Muscle layer of colon (tissue), 2 donors: ENCODE results near the gene B3GNT7.
A peak's percentile ranks its signal among the peaks of the same experiment; 100 is the strongest.

Experiments used
- H3K27ac ChIP-seq: one replicate; pipeline ENCODE4 v1.7.0; 2013; ENCODE audit warnings: low read depth, mild to moderate bottlenecking, low read length, moderate library complexity
- H3K27me3 ChIP-seq, 2 donors: one replicate each; pipeline ENCODE4 v1.7.0; 2013; ENCODE audit warnings: low read length in 2 of 2, mild to moderate bottlenecking in 2 of 2; ENCODE audit not compliant: insufficient read depth in 2 of 2, control insufficient read depth in 1 of 2
- H3K36me3 ChIP-seq: one replicate; pipeline ENCODE4 v1.7.0; 2013; ENCODE audit warnings: mild to moderate bottlenecking, low read length; ENCODE audit not compliant: insufficient read depth
- H3K4me1 ChIP-seq: one replicate; pipeline ENCODE4 v1.7.0; 2013; ENCODE audit warnings: mild to moderate bottlenecking, low read length; ENCODE audit not compliant: insufficient read depth
- H3K4me3 ChIP-seq, 2 donors: one replicate each; pipeline ENCODE4 v1.7.0; 2013; ENCODE audit warnings: low read length in 2 of 2, low read depth in 1 of 2, mild to moderate bottlenecking in 1 of 2, moderate library complexity in 1 of 2
- H3K9ac ChIP-seq: one replicate; pipeline ENCODE4 v1.7.0; 2013; ENCODE audit warnings: low read length
- H3K9me3 ChIP-seq: one replicate; pipeline ENCODE4 v1.7.0; 2013; ENCODE audit warnings: mild to moderate bottlenecking, low read length
- donor health status: abdominal sarcoma.
- donor health status: Adenocarcinoma of cecum.

The B3GNT7 gene

GRCh38 chr2:231379266-231380215 lies 16.0 kb upstream of the B3GNT7 start:
- Histone ChIP-seq H3K27ac (no peak overlapping the region), H3K4me3 (no peak overlapping the region), H3K36me3 (no peaks in the 10 kb centered on the region), H3K27me3 (no peaks in the 10 kb centered on the region), H3K9ac (no peak overlapping the region), H3K4me1 (no peaks in the 10 kb centered on the region), H3K9me3 (no peaks in the 10 kb centered on the region)

DNA sequence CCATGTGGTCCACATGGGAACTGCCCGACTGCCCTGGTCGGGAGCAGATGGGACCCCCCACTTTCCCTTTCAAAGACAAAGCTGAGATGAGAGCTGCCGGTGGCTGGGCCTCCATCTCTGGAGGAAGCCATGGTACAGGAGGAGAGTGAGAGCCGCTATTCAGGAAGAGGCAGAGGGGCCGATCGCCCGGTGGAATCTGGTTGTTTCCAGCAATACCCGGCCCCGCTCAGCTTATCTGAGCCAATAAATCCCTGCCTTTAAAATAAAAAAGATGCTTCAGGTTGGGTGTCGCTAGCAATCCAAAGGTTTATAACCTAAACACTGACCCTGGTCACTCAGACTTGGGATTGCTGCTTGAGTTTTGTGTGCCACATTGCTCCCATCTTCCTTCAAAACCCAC lies 15.2 kb upstream of the B3GNT7 start:
- no peaks in the 10 kb centered on the region for H3K36me3 ChIP-seq
- H3K9ac ChIP-seq, result no peak overlapping the region
- no peaks in the 10 kb centered on the region for H3K4me1 ChIP-seq
- no peak overlapping the region for H3K4me3 ChIP-seq
- no peaks in the 10 kb centered on the region for H3K9me3 ChIP-seq
- H3K27ac ChIP-seq, result no peak overlapping the region
- no peaks in the 10 kb centered on the region for H3K27me3 ChIP-seq

GRCh38 chr2:231380991-231381847 lies 14.3 kb upstream of the B3GNT7 start:
- Histone ChIP-seq H3K4me3 (no peak overlapping the region), H3K9me3 (no peaks in the 10 kb centered on the region), H3K4me1 (no peaks in the 10 kb centered on the region), H3K27me3 (no peaks in the 10 kb centered on the region), H3K36me3 (no peaks in the 10 kb centered on the region), H3K9ac (no peak overlapping the region), H3K27ac (no peak overlapping the region)

DNA sequence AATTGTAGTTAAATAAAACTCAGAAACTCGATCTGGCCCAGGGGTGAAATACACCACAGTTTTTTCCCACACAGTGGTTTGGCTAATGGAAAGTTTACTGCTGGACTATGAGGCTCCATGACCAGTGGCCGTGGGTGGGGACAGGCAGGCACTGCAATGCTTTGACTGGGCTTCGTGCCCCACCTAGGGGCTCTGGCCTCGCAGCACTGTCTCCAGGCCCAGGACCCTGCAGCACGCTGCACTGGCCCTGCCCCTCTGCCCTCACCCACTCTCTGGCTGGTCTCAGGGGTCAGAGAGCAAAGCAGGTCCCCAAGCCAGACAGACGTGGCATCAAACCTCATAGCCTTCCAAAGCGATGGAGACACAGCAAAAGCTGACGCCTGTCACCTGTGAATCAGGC lies 13.4 kb upstream of the B3GNT7 start:
- no peaks in the 10 kb centered on the region for H3K36me3 ChIP-seq
- H3K9me3 ChIP-seq, result no peaks in the 10 kb centered on the region
- no peaks in the 10 kb centered on the region for H3K4me1 ChIP-seq
- no peaks in the 10 kb centered on the region for H3K27me3 ChIP-seq
- no peak overlapping the region for H3K27ac ChIP-seq
- no peak overlapping the region for H3K9ac ChIP-seq
- H3K4me3 ChIP-seq, result no peak overlapping the region

GRCh38 chr2:231383416-231384108 lies 11.9 kb upstream of the B3GNT7 start:
- Histone ChIP-seq H3K36me3 (no peaks in the 10 kb centered on the region), H3K4me3 (no peak overlapping the region), H3K27me3 (no peaks in the 10 kb centered on the region), H3K9ac (no peak overlapping the region), H3K27ac (no peak overlapping the region), H3K9me3 (no peaks in the 10 kb centered on the region), H3K4me1 (peaks cover 8% of the 10 kb centered on the region)

DNA sequence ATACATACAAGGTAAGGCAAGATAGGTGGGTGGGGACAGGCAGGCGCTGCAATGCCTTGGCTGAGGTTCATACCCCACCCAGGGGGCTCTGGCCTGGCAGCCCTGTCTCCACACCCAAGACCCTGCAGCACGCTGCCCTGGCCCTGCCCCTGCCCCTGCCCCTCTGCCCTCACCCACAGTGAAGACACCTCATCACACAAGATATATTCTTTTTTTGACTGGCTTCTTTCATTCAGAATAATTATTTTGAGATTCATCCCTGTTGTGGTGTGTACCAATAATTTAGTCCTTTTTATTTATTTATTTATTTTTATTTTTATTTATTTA lies 11.4 kb upstream of the B3GNT7 start:
- no peaks in the 10 kb centered on the region for H3K36me3 ChIP-seq
- H3K9ac ChIP-seq, result no peak overlapping the region
- H3K9me3 ChIP-seq, result no peaks in the 10 kb centered on the region
- no peaks in the 10 kb centered on the region for H3K27me3 ChIP-seq
- no peak overlapping the region for H3K4me3 ChIP-seq
- peaks cover 9% of the 10 kb centered on the region for H3K4me1 ChIP-seq
- H3K27ac ChIP-seq, result no peak overlapping the region

DNA sequence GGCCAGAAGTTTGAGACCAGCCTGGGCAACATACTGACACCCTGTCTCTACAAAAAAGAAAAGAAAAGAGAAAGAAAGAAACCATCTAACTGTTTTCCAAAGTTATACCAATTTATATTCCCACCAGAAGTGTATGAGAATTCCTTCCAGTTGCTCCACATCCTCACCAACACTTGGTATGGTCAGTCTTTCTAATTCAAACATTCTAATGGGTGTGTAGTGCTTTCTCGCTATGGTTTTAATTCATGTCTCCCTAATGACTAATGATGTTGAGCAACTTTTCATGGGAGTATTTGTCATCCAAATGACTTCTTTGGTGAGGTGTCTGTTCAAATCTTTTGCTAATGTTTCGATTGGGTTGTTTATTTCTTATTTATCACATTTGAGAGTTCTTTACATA lies 10.5 kb upstream of the B3GNT7 start:
- no peak overlapping the region for H3K27ac ChIP-seq
- no peaks in the 10 kb centered on the region for H3K36me3 ChIP-seq
- H3K4me3 ChIP-seq, result no peak overlapping the region
- H3K9me3 ChIP-seq, result no peaks in the 10 kb centered on the region
- H3K27me3 ChIP-seq, result no peaks in the 10 kb centered on the region
- H3K4me1 ChIP-seq, result peaks cover 9% of the 10 kb centered on the region
- no peak overlapping the region for H3K9ac ChIP-seq

DNA sequence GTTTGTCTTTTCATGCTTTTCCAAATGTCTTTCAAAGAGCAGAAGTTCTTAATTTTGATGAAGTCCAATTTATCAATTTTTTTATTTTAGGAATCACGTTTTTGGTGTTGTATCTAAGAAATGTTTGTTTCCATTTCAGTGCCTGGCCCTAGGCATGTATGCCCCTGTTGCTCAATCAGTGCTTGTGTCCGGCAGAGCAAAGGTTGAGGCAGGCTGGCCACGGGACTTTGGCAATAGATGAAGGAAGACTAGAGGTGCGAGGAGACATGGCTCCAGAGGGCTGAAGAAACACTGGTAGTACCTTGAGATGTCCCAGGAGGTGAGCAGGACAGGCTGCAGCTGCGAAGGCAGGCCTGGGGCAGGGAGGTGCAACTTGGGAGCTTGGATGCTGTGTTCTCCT lies 10.1 kb upstream of the B3GNT7 start:
- Histone ChIP-seq H3K9ac (no peak overlapping the region), H3K27me3 (no peaks in the 10 kb centered on the region), H3K36me3 (no peaks in the 10 kb centered on the region), H3K4me1 (peaks cover 9% of the 10 kb centered on the region), H3K27ac (no peak overlapping the region), H3K9me3 (no peaks in the 10 kb centered on the region), H3K4me3 (no peak overlapping the region)

DNA sequence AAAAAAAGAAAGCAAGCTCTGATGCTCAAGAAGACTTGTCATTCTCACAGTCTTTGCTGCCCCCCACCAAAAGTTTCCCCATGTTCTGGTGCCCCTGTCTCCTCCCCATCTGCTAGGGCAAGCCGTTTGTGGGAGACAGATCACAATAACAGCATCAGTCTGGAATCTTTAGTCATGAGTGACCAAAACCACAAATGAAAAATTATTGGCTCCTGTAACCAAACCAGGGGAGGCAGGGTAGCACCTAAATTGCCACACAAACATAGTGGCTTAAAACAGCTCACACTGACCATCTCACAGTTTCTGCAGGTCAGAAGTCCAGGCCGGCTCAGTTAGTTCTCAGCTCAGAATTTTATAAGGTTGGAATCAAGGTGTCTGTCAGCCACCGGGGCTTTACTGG lies 9.1 kb upstream of the B3GNT7 start:
- Histone ChIP-seq H3K4me1 (peaks cover 9% of the 10 kb centered on the region), H3K36me3 (no peaks in the 10 kb centered on the region), H3K27ac (no peak overlapping the region), H3K9ac (no peak overlapping the region), H3K9me3 (no peaks in the 10 kb centered on the region), H3K27me3 (no peaks in the 10 kb centered on the region), H3K4me3 (no peak overlapping the region)

- Histone ChIP-seq H3K9ac (no peak overlapping the region), H3K4me3 (no peak overlapping the region), H3K36me3 (no peaks in the 10 kb centered on the region), H3K9me3 (no peaks in the 10 kb centered on the region), H3K27ac (peak overlapping the region; percentile 52), H3K27me3 (peaks cover 0 to 8% of the 10 kb centered on the region in 2 donors), H3K4me1 (peaks cover 9% of the 10 kb centered on the region)
These were observed 7.4 kb upstream of the B3GNT7 start for GRCh38 chr2:231387904-231388724.
